HepG2 (cell line): ENCODE measurements around the gene KXD1. TPM values are rescaled to one million over a fixed set of nuclear protein-coding genes. Genes with fewer than 3 reads are reported as not detected.
A peak's percentile ranks its signal among the peaks of the same experiment; 100 is the strongest.

ENCODE experiments used
- ELF3 ChIP-seq: IDR thresholded peaks from 2 replicates; pipeline ENCODE4 v1.6.1; 2016; ENCODE audit warnings: missing genetic modification reagents, missing compliant biosample characterization
- EP300 ChIP-seq, 3 experiments: sonication (generic) in 1 of 3; formaldehyde crosslinking in 1 of 3; IDR thresholded peaks; 2 replicates each; pipeline versions ENCODE4 v1.5.1 to v1.6.1; 2011 to 2020; ENCODE audit warnings: low read depth in 2 of 3, low read length in 2 of 3, borderline replicate concordance in 1 of 3, improper control_type of control experiment in 1 of 3, mild to moderate bottlenecking in 1 of 3, missing genetic modification reagents in 1 of 3, moderate library complexity in 1 of 3
- ETS1 ChIP-seq: sonication (generic); formaldehyde crosslinking; IDR thresholded peaks from 2 replicates; pipeline ENCODE4 v1.4.0; 2020; ENCODE audit warnings: missing genetic modification reagents
- GMEB1 ChIP-seq: sonication (generic); formaldehyde crosslinking; IDR thresholded peaks from 2 replicates; pipeline ENCODE4 v1.5.1; 2020; ENCODE audit warnings: missing genetic modification reagents, mild to moderate bottlenecking, borderline replicate concordance
- KIAA2018 ChIP-seq: sonication (generic); formaldehyde crosslinking; IDR thresholded peaks from 2 replicates; pipeline ENCODE4 v1.5.0; 2020; ENCODE audit warnings: mild to moderate bottlenecking, missing genetic modification reagents, borderline replicate concordance
- MXI1 ChIP-seq: IDR thresholded peaks from 3 replicates; pipeline ENCODE4 v1.6.1; 2012; ENCODE audit warnings: low read depth, low read length, inconsistent platforms, borderline replicate concordance
- POLR2G ChIP-seq: fragments of 200-400 bp; formaldehyde crosslinking; IDR thresholded peaks from 2 replicates; pipeline ENCODE4 v1.6.1; 2018; ENCODE audit warnings: mild to moderate bottlenecking, low read depth, low read length, moderate library complexity
- SIX4 ChIP-seq: sonication (generic); formaldehyde crosslinking; IDR thresholded peaks from 2 replicates; pipeline ENCODE4 v1.4.0; 2020; ENCODE audit warnings: missing genetic modification reagents
- UBTF ChIP-seq: sonication (generic); formaldehyde crosslinking; IDR thresholded peaks from 2 replicates; pipeline ENCODE4 v1.4.0; 2020; ENCODE audit warnings: mild to moderate bottlenecking, missing genetic modification reagents
- ZFP36L2 ChIP-seq: sonication (generic); formaldehyde crosslinking; IDR thresholded peaks from 2 replicates; pipeline ENCODE4 v1.4.0; 2020; ENCODE audit warnings: missing genetic modification reagents
- ZNF562 ChIP-seq: sonication (generic); formaldehyde crosslinking; IDR thresholded peaks from 2 replicates; pipeline ENCODE4 v1.8.0; 2022; ENCODE audit warnings: missing genetic modification reagents, borderline replicate concordance
- ZNF572 ChIP-seq: sonication (generic); formaldehyde crosslinking; IDR thresholded peaks from 2 replicates; pipeline ENCODE4 v1.5.1; 2020; ENCODE audit warnings: mild to moderate bottlenecking, missing genetic modification reagents
- polyA plus RNA-seq, 8 experiments: library from polyadenylated mRNA; depleted of rRNA in 3 of 8; stranded (reverse) in 7 of 8; unstranded in 1 of 8; fragments of >200 nt; fragmentation: Illumina TruSeq in 4 of 8; extraction: Trizol in 4 of 8; gene quantifications; 2 replicates each; pipeline versions ENCODE4 v1.2.1 to v1.2.3, GENCODE V29; 2011 to 2016; ENCODE audit warnings: low read depth in 4 of 8, missing spikeins in 1 of 8, mixed read lengths in 1 of 8; ENCODE audit not compliant: insufficient read depth in 1 of 8
- total RNA-seq, 5 experiments: library from RNA; depleted of rRNA; stranded (reverse); fragments of >200 nt; fragmentation: Illumina TruSeq; extraction: Trizol; gene quantifications; 2 replicates each; pipeline ENCODE4 v1.2.3, GENCODE V29; 2016; ENCODE audit warnings: low read depth in 1 of 5

KXD1 gene
- total and polyA plus RNA-seq, 2 of the 13 experiments (the other 11 are each of a cell fraction or from before 2014, with no cell fraction given): 44.6 to 143 TPM

- TF ChIP-seq UBTF (0 out of 2 replicates have a peak, but pooled peaks have one; percentile 13), SIX4 (CRISPR knock-in tag) (no peak), ZNF572 (CRISPR knock-in tag) (no peak), GMEB1 (no peak), ZFP36L2 (CRISPR knock-in tag) (no peak), MXI1 (no peak), POLR2G (no peak), ELF3 (no peak), KIAA2018 (no peak), EP300 (IDR thresholded peaks at IDR 0.05; ENCODE audit: low read depth in 2 of 2, low read length in 2 of 2) (no peak), EP300 (CRISPR knock-in tag; IDR thresholded peaks at IDR 0.05; ENCODE audit: borderline replicate concordance) (no peak), ETS1 (no peak), ZNF562 (CRISPR knock-in tag) (no peak)
These were observed 54.5 kb downstream of the KXD1 start (continued) for GRCh38 chr19:18612051-18612771.
